GM21528 (cell line): ENCODE measurements around the gene SNX24.
"Not testable (repeated sequence)": the region's sequence is repeated elsewhere in the genome, so short reads cannot be mapped to it uniquely, and the experiment has no call there.

Experiments
- ATAC-seq: cut with Tn5 transposase; IDR thresholded peaks from one replicate; pipeline ENCODE4 v1.9.1; 2021; ENCODE audit warnings: mild to moderate bottlenecking, moderate library complexity; ENCODE audit not compliant: unreplicated experiment, low FRiP score

SNX24 gene

DNA sequence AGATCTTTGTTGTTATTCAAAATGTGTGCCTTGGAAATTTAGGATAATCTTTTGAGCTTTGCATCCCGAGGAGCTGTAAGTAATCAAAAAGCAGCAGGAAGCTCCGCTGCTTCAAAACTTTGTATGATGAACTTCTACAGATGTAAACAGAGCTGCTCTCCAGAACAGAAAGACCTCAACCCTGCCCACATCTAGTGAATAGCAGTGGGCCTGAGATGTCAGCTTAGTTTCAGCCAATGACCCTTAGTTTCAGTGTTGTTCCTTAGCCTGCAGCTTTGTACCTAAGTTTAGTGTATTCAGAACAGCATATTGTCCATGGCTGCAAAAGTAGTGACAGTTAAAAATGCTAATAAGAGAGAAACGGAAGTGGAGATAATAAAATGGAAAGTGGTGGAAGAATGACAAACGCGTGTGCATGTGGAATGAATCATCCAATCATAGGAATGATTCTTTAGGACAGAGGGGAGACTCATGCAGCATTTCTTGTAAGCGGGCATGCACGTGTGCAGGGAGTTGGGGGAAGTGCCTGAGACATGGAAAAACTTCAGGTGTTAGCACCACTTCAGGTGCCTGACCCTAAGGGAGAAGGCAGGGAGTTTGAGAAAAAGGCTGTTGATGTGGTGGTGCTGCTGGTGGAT is 24.9 kb downstream of the SNX24 start:
- no peak for ATAC-seq

DNA sequence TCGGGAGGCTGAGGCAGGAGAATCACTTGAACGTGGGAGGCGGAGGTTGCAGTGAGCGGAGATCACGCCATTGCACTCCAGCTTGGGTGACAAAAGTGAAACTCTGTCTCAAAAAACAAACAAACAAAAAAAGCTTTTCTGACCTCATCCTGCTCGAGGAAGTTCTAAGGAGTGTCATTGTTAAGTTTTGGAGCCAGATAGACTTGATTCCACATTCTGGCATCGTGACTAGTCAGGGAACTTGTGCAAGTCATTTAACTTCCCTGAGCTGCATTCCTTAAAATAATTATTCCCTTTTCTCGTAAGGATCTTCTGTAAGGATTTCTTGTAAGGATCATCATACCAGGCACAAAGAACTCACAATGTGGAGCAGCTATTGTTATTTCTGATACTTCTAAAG is 26.2 kb downstream of the SNX24 start:
- ATAC-seq: no peak

DNA sequence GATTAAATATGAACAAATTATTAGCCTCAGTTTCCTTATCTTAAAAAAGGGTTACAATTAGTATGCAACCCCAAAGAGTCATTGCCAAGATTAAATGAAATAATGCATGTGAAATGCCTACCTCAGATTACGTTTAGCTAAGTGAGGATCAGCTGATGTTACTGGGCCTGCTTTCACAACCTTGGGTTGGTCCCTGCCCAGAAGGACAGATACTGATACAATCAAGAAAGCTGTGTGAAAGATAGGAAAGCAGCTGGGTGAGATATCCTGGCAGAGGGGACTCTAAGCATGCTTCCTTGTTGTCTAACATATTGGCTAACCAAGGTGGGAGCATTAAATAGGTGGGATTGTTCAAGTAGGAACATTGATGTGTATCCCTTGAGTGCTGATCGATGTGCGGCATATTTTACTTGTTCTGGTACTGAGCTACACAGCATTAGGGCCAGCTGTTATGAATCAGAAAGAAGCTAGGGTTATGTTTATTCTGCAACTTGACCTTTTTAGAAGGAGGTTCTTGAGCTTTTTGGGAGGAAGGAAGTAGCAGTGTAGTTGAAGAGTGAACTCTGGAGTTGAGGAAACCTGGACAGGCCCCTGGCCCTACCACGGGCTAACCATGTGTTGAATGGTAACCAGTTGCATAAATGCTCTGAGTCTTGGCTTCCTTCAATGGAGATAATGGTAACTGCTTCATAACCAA is 28.9 kb downstream of the SNX24 start:
- ATAC-seq: no peak

DNA sequence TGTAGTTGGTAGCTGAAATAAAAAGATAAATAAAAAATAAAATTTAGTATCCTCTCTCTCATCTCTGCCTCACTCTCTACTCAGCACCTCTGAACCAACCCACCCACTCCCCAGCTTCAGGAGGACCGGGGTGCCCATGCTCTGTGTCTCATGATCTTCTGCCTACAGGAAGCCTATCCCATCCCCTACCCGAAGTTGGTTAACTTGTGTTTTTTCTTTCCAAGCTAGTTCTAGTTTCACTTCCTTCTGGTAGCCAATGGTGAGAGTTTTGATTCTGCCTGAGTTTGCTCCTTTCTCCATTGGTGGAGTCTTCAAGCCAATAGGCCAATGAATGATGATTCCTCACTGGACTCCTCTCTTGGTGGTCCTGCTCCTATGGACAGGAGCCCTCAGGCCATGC is 32.1 kb downstream of the SNX24 start:
- ATAC-seq: peak; percentile 51

GRCh38 chr5:122879076-122879475 is 33.7 kb downstream of the SNX24 start:
- no peak for ATAC-seq

DNA sequence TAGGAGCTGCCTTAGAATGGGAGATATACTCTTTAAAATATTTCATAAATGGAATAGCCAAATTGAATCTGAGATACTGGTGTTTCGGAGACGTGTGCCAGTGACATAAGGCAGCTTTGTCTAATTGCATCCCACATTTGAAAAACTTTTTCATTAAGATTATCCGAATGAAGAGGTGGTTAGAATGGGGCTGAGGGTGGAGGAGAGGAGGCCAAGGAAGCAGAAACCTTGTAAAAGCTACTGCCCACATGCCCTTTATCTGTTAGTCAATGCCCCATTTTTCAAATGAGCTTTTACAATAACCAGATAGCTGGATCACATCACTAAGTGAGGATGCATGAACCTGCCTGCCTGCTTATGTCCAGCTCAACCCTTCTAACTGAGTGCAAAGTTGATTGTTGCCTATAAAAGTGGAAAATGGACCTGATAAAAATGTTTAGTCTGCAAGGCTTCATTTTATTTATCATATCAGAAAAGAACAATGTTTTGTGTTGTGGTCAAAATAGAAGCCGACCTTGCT is 34.8 kb downstream of the SNX24 start:
- ATAC-seq: no peak

GRCh38 chr5:122880749-122881148 is 35.3 kb downstream of the SNX24 start:
- no peak for ATAC-seq

DNA sequence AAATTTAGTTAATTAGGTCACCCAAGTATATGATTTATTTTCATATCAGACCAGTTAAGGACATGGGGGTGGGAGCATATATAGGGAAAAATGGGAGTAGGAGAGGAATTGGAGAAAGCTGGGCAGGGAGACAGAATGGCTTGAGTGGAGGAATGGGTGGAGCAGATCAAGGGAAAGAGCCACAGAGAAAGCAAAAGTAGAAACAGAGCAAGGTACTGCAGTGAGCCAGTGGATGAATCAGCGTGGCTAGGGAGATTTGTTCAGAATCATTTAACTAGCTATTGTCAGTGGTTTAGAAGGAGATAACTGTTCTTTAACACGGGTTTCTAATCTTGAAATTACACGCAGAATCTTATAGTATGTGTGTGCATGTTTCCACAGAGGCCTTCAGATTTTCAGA is 37.4 kb downstream of the SNX24 start:
- no peak for ATAC-seq

- no peak for ATAC-seq
Observed at GRCh38 chr5:122885045-122885517, 39.7 kb downstream of the SNX24 start.

GRCh38 chr5:122885891-122886290 is 40.5 kb downstream of the SNX24 start:
- ATAC-seq: no peak

DNA sequence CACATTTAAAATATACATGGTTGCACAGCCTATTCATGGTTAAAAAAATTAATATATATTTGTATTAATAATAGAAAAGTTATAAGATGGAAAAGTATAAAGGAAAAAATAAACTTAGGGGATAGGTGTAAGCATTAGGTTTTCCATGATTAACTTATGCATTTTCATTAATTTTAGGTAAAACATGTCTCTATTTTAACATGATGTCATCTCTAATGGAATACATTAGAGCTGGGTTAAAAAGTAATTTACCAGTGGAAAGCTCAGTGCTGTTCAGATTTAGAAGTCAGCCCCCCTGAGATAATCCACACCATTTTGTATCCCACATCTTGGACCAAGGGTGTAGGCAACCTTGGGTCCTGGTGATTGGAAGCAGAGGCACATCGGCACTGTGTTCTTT is 49.7 kb downstream of the SNX24 start:
- no peak for ATAC-seq

GRCh38 chr5:122896598-122897282 is 51.3 kb downstream of the SNX24 start:
- ATAC-seq: no peak

DNA sequence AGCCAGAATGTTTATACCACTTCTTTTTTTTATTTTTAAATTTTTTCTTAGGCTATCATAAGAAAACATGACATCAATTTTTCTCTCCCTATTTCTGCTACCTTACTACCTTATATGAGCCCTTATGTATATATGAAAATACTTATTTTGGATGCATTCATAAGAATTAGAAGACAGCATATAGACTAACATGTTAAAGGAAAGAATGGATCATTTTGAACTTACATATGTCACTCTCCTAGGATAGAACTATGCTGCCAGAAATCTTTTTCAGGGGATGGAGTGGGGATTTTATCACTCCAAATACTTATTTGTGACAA is 51.8 kb downstream of the SNX24 start:
- ATAC-seq: no peak

DNA sequence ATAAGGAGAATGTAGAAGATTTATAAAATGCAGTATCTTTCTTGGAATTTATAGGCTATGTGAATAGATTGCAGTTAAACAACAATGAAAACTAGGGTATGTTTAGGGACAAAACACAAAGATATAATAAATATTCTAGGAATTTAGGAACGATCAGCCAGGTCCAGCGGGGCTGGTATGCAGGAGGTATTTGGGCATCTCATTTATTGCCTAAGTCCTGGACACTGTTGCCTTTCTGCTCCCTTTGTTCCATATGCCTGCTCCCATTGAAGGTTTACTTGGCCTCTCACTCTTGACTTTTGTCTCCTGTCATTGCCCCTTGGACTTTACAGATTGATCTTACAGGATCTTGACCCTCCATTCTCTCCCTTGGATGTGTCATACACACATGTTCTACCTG is 55.9 kb downstream of the SNX24 start:
- ATAC-seq: no peak

- no peak for ATAC-seq
Observed at GRCh38 chr5:122902263-122902662, 56.9 kb downstream of the SNX24 start.

DNA sequence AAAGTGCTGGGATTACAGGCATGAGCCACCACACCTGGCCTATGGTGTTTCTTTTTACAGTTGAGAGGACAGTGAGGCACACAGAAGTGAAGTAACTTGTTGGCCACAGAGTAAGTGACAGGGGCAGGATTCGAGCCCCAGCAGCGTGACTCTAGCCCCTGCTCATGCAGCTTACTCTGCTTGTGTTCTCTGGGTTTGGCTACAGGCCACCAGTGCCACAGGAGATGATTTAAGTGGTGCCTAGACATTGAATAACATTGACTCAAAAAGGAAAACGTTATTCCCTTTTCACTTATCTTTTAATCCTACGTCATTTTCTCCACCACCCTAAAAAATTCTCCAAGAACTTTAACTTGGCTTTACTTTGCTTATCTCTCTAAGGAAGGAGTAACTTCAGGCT is 61.4 kb downstream of the SNX24 start:
- ATAC-seq: no peak

GRCh38 chr5:122907276-122907675 is 61.9 kb downstream of the SNX24 start:
- no peak for ATAC-seq

GRCh38 chr5:122908108-122908507 is 62.7 kb downstream of the SNX24 start:
- ATAC-seq: no peak

GRCh38 chr5:122908662-122909061 is 63.2 kb downstream of the SNX24 start:
- no peak for ATAC-seq

- no peak for ATAC-seq
Observed at GRCh38 chr5:122909470-122910100, 64.2 kb downstream of the SNX24 start.

GRCh38 chr5:122913436-122913835 is 68.0 kb downstream of the SNX24 start:
- not testable (repeated sequence) for ATAC-seq
